ENCODE measurements around the gene GET4. TPM values are rescaled to one million over a fixed set of nuclear protein-coding genes. Genes with fewer than 3 reads are reported as not detected.

Gene GET4
- total and polyA plus RNA-seq, 2 of the 13 experiments (the other 11 are each of a cell fraction or from before 2014, with no cell fraction given): 28.2 to 35.2 TPM

- TF ChIP-seq ZBTB40 (IDR thresholded peaks at IDR 0.05): no peak
- TF ChIP-seq ZBTB40 (CRISPR knock-in tag; IDR thresholded peaks at IDR 0.05): 0 out of 2 replicates have a peak, but pooled peaks have one; percentile 32
- TF ChIP-seq HNRNPL (IDR thresholded peaks at IDR 0.05; ENCODE audit: low read depth, low read length): peak; percentile 78
- peak; percentile 23; the same call in 1 of the 2 replicates for TF ChIP-seq ZBTB4 (CRISPR knock-in tag; IDR thresholded peaks at IDR 0.05; ENCODE audit: borderline replicate concordance)
- TF ChIP-seq ZBTB33 (CRISPR knock-in tag; IDR thresholded peaks at IDR 0.05): peak; percentile 77
- no peak for TF ChIP-seq LCORL (IDR thresholded peaks at IDR 0.05)
- TF ChIP-seq LCORL (CRISPR knock-in tag; IDR thresholded peaks at IDR 0.05): peak; percentile 67; the same call in 1 of the 2 replicates
- TF ChIP-seq ZNF619 (CRISPR knock-in tag; IDR thresholded peaks at IDR 0.05): no peak
- TF ChIP-seq SRY (CRISPR knock-in tag; IDR thresholded peaks at IDR 0.05): no peak
- no peak for TF ChIP-seq ZNF484 (CRISPR knock-in tag; IDR thresholded peaks at IDR 0.05; ENCODE audit: borderline replicate concordance, low read depth)
These were observed 69.4 kb downstream of the GET4 start (continued) for GRCh38 chr7:945556-946255.

All from HepG2 (cell line).